Islet precursor cell (in vitro differentiated cells): ENCODE measurements around the gene KXD1.

ENCODE experiments used
- DNase-seq: peaks from one replicate; pipeline ENCODE4 v3.0.0-alpha.2; 2018

The KXD1 gene

GRCh38 chr19:18618236-18618635 lies 60.6 kb downstream of the KXD1 start:
- DNase-seq: no peak
